PC-3 (cell line): Measurements from ENCODE around the gene UPF3A.

Source experiments
- EZH2 ChIP-seq: fragments of 300-600 bp; sonication (generic); IDR thresholded peaks from one replicate; pipeline ENCODE4 v1.6.1; 2017; ENCODE audit warnings: antibody characterized with exemption, mild to moderate bottlenecking, low read length; ENCODE audit not compliant: unreplicated experiment
- EZH2phosphoT487 ChIP-seq: fragments of 300-600 bp; sonication (generic); IDR thresholded peaks from 2 replicates; pipeline ENCODE4 v1.6.1; 2018; ENCODE audit warnings: mild to moderate bottlenecking, antibody characterized with exemption, low read length, borderline replicate concordance
- TF ChIP-seq, protein P1 (sequence below): fragments of 300-600 bp; sonication (generic); conservative IDR thresholded peaks from 2 replicates; pipeline ENCODE4 v1.5.1; 2017; ENCODE audit warnings: antibody characterized with exemption, low read depth, mild to moderate bottlenecking, low read length

DNA sequence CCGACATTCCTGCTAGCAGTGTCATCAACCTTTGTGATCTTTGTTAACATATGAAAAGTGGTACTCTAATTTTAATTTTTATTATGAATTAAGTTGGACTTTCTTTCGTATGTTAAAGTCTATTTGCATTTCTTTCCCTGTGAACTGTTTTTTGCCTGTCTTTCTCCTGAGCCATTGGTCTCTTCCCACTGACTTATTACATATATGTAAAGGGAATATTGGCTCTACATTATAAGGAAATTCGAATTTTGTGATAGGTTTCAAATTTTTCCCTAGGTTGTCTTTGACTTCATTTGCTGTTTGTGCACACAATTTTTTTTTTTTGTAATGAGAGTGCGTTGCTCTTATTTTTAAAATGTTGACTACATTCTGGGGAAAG lies 47.1 kb upstream of the UPF3A start:
- TF ChIP-seq, protein P1, sequence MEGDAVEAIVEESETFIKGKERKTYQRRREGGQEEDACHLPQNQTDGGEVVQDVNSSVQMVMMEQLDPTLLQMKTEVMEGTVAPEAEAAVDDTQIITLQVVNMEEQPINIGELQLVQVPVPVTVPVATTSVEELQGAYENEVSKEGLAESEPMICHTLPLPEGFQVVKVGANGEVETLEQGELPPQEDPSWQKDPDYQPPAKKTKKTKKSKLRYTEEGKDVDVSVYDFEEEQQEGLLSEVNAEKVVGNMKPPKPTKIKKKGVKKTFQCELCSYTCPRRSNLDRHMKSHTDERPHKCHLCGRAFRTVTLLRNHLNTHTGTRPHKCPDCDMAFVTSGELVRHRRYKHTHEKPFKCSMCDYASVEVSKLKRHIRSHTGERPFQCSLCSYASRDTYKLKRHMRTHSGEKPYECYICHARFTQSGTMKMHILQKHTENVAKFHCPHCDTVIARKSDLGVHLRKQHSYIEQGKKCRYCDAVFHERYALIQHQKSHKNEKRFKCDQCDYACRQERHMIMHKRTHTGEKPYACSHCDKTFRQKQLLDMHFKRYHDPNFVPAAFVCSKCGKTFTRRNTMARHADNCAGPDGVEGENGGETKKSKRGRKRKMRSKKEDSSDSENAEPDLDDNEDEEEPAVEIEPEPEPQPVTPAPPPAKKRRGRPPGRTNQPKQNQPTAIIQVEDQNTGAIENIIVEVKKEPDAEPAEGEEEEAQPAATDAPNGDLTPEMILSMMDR = no peak
- TF ChIP-seq EZH2 (no peak), EZH2phosphoT487 (no peak)
